ENCODE data around the gene COG5.

COG5 gene

GRCh38 chr7:107605218-107605815, 41.6 kb upstream of the COG5 start:
- in situ Hi-C loops (cut with MboI; ENCODE audit: low pct_unique_long_range_greater_than_20kb, low sequenced_read_pairs, unreplicated experiment): no loop called here
- DNase-seq (ENCODE audit: low spot score): no peak
- TF ChIP-seq CTCF (IDR thresholded peaks at IDR 0.05; ENCODE audit: extremely low read depth, insufficient read depth, missing control alignments): no peak

- in situ Hi-C loops (cut with MboI; ENCODE audit: low pct_unique_long_range_greater_than_20kb, low sequenced_read_pairs, unreplicated experiment): no loop called here
- DNase-seq (ENCODE audit: low spot score): no peak
- TF ChIP-seq CTCF (IDR thresholded peaks at IDR 0.05; ENCODE audit: extremely low read depth, insufficient read depth, missing control alignments): no peak
Observed at GRCh38 chr7:107600816-107601215, 37.1 kb upstream of the COG5 start.

GRCh38 chr7:107599262-107599661, 35.5 kb upstream of the COG5 start:
- DNase-seq (ENCODE audit: low spot score): no peak
- TF ChIP-seq CTCF (IDR thresholded peaks at IDR 0.05; ENCODE audit: extremely low read depth, insufficient read depth, missing control alignments): no peak
- in situ Hi-C loops (cut with MboI; ENCODE audit: low pct_unique_long_range_greater_than_20kb, low sequenced_read_pairs, unreplicated experiment): no loop called here

DNA sequence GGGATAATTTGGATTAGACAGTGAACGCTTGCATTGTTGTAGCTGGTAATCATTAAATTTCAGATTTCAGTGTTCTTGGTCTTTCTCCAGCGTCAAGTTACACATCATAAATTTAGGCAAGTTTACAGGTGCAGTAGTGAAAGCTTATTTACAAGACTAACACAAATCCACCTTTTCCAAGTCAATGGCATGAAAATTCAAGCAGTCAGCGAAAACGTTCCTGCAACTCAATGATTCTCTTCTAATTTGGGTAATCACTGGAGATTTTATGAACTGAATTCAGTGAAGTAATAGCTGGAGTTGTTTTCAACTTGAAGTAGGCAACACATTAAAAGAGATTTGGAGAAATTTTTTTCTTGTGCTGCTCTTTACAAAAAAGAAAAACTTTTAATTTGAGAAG, 34.2 kb upstream of the COG5 start:
- in situ Hi-C loops (cut with MboI; ENCODE audit: low pct_unique_long_range_greater_than_20kb, low sequenced_read_pairs, unreplicated experiment): no loop called here
- no peak for TF ChIP-seq CTCF (IDR thresholded peaks at IDR 0.05; ENCODE audit: extremely low read depth, insufficient read depth, missing control alignments)
- no peak for DNase-seq (ENCODE audit: low spot score)

DNA sequence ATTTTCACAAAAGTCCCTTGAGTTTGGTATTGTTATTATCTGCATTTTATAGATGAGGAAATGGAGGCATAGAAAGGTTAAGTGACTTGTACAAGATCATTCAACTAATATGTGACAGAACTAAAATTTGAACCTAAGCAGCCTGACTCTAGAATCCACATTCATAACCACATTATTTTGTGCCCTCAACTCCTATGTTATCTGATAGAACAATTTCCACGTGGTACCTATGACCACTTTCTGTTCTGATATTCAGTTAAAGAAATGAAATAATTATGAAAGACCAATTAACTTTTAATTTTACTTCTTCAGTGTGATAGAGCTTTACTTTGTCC, 33.8 kb upstream of the COG5 start:
- TF ChIP-seq CTCF (IDR thresholded peaks at IDR 0.05; ENCODE audit: extremely low read depth, insufficient read depth, missing control alignments): no peak
- in situ Hi-C loops (cut with MboI; ENCODE audit: low pct_unique_long_range_greater_than_20kb, low sequenced_read_pairs, unreplicated experiment): no loop called here
- DNase-seq (ENCODE audit: low spot score): no peak

- in situ Hi-C loops (cut with MboI; ENCODE audit: low pct_unique_long_range_greater_than_20kb, low sequenced_read_pairs, unreplicated experiment): no loop called here
- no peak for DNase-seq (ENCODE audit: low spot score)
- TF ChIP-seq CTCF (IDR thresholded peaks at IDR 0.05; ENCODE audit: extremely low read depth, insufficient read depth, missing control alignments): no peak
Observed at GRCh38 chr7:107596881-107597581, 33.3 kb upstream of the COG5 start.

Measured in GM13977 (cell line).